ENCODE results near the gene SCTR.

Gene SCTR

GRCh38 chr2:119431976-119432850 lies 92.1 kb downstream of the SCTR start:
- DNase-seq (ENCODE audit: low read depth in 1 of 2, low spot score in 1 of 2) = peak in 1 of 2 experiments; percentile 20
- Histone ChIP-seq H3K4me3 (replicated peaks; ENCODE audit: insufficient read depth, low read length) (no peak overlapping the region), H3K27ac (replicated peaks) (no peak overlapping the region), H3K27me3 (ENCODE audit: insufficient read depth, poor library complexity, severe bottlenecking) (peaks cover 23% of the 10 kb centered on the region)
- TF ChIP-seq GABPA (IDR thresholded peaks at IDR 0.05; ENCODE audit: low read depth) = peak; percentile 32; the same call in 1 of the 2 replicates
- TF ChIP-seq, protein P1, sequence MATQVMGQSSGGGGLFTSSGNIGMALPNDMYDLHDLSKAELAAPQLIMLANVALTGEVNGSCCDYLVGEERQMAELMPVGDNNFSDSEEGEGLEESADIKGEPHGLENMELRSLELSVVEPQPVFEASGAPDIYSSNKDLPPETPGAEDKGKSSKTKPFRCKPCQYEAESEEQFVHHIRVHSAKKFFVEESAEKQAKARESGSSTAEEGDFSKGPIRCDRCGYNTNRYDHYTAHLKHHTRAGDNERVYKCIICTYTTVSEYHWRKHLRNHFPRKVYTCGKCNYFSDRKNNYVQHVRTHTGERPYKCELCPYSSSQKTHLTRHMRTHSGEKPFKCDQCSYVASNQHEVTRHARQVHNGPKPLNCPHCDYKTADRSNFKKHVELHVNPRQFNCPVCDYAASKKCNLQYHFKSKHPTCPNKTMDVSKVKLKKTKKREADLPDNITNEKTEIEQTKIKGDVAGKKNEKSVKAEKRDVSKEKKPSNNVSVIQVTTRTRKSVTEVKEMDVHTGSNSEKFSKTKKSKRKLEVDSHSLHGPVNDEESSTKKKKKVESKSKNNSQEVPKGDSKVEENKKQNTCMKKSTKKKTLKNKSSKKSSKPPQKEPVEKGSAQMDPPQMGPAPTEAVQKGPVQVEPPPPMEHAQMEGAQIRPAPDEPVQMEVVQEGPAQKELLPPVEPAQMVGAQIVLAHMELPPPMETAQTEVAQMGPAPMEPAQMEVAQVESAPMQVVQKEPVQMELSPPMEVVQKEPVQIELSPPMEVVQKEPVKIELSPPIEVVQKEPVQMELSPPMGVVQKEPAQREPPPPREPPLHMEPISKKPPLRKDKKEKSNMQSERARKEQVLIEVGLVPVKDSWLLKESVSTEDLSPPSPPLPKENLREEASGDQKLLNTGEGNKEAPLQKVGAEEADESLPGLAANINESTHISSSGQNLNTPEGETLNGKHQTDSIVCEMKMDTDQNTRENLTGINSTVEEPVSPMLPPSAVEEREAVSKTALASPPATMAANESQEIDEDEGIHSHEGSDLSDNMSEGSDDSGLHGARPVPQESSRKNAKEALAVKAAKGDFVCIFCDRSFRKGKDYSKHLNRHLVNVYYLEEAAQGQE (IDR thresholded peaks at IDR 0.05; ENCODE audit: insufficient replicate concordance, low read depth) = no peak
- TF ChIP-seq, protein P2, sequence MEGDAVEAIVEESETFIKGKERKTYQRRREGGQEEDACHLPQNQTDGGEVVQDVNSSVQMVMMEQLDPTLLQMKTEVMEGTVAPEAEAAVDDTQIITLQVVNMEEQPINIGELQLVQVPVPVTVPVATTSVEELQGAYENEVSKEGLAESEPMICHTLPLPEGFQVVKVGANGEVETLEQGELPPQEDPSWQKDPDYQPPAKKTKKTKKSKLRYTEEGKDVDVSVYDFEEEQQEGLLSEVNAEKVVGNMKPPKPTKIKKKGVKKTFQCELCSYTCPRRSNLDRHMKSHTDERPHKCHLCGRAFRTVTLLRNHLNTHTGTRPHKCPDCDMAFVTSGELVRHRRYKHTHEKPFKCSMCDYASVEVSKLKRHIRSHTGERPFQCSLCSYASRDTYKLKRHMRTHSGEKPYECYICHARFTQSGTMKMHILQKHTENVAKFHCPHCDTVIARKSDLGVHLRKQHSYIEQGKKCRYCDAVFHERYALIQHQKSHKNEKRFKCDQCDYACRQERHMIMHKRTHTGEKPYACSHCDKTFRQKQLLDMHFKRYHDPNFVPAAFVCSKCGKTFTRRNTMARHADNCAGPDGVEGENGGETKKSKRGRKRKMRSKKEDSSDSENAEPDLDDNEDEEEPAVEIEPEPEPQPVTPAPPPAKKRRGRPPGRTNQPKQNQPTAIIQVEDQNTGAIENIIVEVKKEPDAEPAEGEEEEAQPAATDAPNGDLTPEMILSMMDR (IDR thresholded peaks at IDR 0.05; ENCODE audit: insufficient read depth, low read length) = no peak
- TF ChIP-seq SPI1 (IDR thresholded peaks at IDR 0.05; ENCODE audit: borderline replicate concordance, low read depth) = peak; percentile 40; the same call in 1 of the 2 replicates

GRCh38 chr2:119431155-119431975 lies 92.9 kb downstream of the SCTR start, which contains the start of gene TMEM37:
TMEM37 (plus strand) TSS chr2:119431854; CDS start chr2:119431904, 50 bp downstream.
- no peak within 1 kb of the TSS for H3K4me3 ChIP-seq (replicated peaks; ENCODE audit: insufficient read depth, low read length)
- H3K27me3 ChIP-seq (ENCODE audit: insufficient read depth, poor library complexity, severe bottlenecking) = peaks cover 23% of the 10 kb centered on the region
- no peak within 1 kb of the TSS for H3K27ac ChIP-seq (replicated peaks)
- DNase-seq (ENCODE audit: low read depth in 1 of 2, low spot score in 1 of 2) = no peak
- TF ChIP-seq, protein P2 (IDR thresholded peaks at IDR 0.05; ENCODE audit: insufficient read depth, low read length) = no peak

DNA sequence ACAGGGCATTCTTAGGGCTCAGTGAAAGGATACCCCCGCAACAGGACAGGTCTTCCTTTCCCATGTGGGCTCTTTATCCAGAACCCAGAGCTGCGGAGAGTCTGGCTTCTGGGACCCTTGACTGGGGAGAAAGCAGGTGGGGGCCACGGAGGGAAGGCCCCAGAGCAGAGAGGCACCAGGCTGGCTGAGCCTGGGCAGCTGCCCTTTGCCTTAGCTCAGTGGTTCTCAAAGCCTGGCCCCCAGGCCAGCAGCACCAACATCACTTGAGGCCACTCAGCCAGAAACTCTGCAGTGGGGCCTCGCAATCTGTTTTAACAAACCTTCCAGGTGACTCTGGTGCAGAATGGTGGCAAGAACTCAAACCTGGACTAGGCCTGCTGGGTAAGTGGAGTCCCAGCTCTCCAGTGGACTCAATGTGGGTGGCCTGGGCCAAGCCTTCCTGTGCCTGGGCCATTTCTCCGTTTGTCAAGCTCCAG lies 94.2 kb downstream of the SCTR start:
- Histone ChIP-seq H3K27ac (replicated peaks) (no peak overlapping the region), H3K27me3 (ENCODE audit: insufficient read depth, poor library complexity, severe bottlenecking) (peaks cover 23% of the 10 kb centered on the region), H3K4me3 (replicated peaks; ENCODE audit: insufficient read depth, low read length) (no peak overlapping the region)
- no peak for TF ChIP-seq SPI1 (IDR thresholded peaks at IDR 0.05; ENCODE audit: borderline replicate concordance, low read depth)
- TF ChIP-seq POLR2AphosphoS5 (IDR thresholded peaks at IDR 0.05; ENCODE audit: low read depth) = no peak
- TF ChIP-seq, protein P2 (IDR thresholded peaks at IDR 0.05; ENCODE audit: insufficient read depth, low read length) = no peak
- TF ChIP-seq GABPA (IDR thresholded peaks at IDR 0.05; ENCODE audit: low read depth) = no peak
- TF ChIP-seq, protein P1 (IDR thresholded peaks at IDR 0.05; ENCODE audit: insufficient replicate concordance, low read depth) = no peak
- DNase-seq (ENCODE audit: low read depth in 1 of 2, low spot score in 1 of 2) = no peak
